Psoas muscle (tissue), 8 donors: Measurements from ENCODE around the gene C3orf33. TPM values are rescaled to one million over a fixed set of nuclear protein-coding genes. Genes with fewer than 3 reads are reported as not detected.
"Not testable (repeated sequence)": the region's sequence is repeated elsewhere in the genome, so short reads cannot be mapped to it uniquely, and the experiment has no call there.

Experiments used
- ATAC-seq, 4 donors: fragments of 200-7000 bp; cut with Tn5 transposase; one replicate each; pipeline ENCODE4 v1.9.1; 2020; ENCODE audit warnings: moderate library complexity in 3 of 4, mild to moderate bottlenecking in 2 of 4
- DNase-seq, 2 donors: peaks; one replicate each; pipeline ENCODE4 v3.0.0-alpha.2; 2020
- H3K27ac ChIP-seq: fragments of 200-600 bp; one replicate; pipeline ENCODE4 v1.8.0; 2022
- H3K27me3 ChIP-seq, 3 donors: fragments of 200-600 bp in 1 of 3; one replicate each; pipeline versions ENCODE4 v1.6.1 to v1.8.0; 2013 to 2022; ENCODE audit warnings: low read length in 2 of 3, mild to moderate bottlenecking in 2 of 3, moderate library complexity in 1 of 3; ENCODE audit not compliant: insufficient read depth in 3 of 3
- H3K36me3 ChIP-seq, 2 donors: fragments of 200-600 bp in 1 of 2; one replicate each; pipeline versions ENCODE4 v1.6.1 to v1.8.0; 2013 to 2022; ENCODE audit warnings: low read depth in 1 of 2, mild to moderate bottlenecking in 1 of 2, moderate library complexity in 1 of 2; ENCODE audit not compliant: insufficient read depth in 1 of 2
- H3K4me1 ChIP-seq: fragments of 200-600 bp; one replicate; pipeline ENCODE4 v1.8.0; 2022
- H3K4me3 ChIP-seq: fragments of 200-600 bp; one replicate; pipeline ENCODE4 v1.8.0; 2022; ENCODE audit warnings: mild to moderate bottlenecking
- H3K9me3 ChIP-seq: fragments of 200-600 bp; one replicate; pipeline ENCODE4 v1.8.0; 2022
- whole genome bisulfite sequencing, 3 donors: extraction: QIAGEN DNeasy Blood & Tissue Kit; methylation state at CpG; one replicate each; pipeline versions ENCODE4 v1.1.6 to v1.1.7; 2013; 5-methylcytosine and 5-hydroxymethylcytosine counted together
- intact Hi-C, 2 donors: fragments of 100-400 bp; cut with DNase I; formaldehyde crosslinking; loops; one replicate each; pipeline versions ENCODE4 v1.11.0 to v1.14.2; 2022
- polyA plus RNA-seq, 3 donors: library from polyadenylated mRNA; stranded (reverse); fragments of 200-250 nt; gene quantifications; one replicate each; pipeline ENCODE4 v1.2.3, GENCODE V29; 2013
- total RNA-seq, 4 donors: library from RNA; stranded (reverse); fragmentation: NEBNext Ultra II Directional in 2 of 4; extraction: Animal tissue kit (Norgen Biotek cat#: 25700) in 2 of 4; gene quantifications; one replicate each; pipeline versions ENCODE4 v1.2.1 to v1.2.4, GENCODE V29; 2021 to 2023
- TF ChIP-seq, protein P1 (sequence below): fragments of 200-600 bp; IDR thresholded peaks from one replicate; pipeline ENCODE4 v1.8.0; 2022; ENCODE audit warnings: antibody characterized with exemption
- donor health status: healthy with polysubstance abuse.
- donor health status: DM: no; HTN: no; CAD: no; lungs with moderate emphysema.
- donor health status: Bipolar disorder and iron deficiency.
- donor health status: healthy.
- donor health status: DM: yes; HTN: yes; CAD: no.
- donor health status: DM: no; HTN: no; CAD: no.
- donor health status: DM: no; HTN: no; CAD: no.
- donor health status: DM: yes; HTN: yes; CAD: no.

C3orf33 gene
- total and polyA plus RNA-seq, 7 donors = 2.6 to 5.1 (median 3.8) TPM

DNA sequence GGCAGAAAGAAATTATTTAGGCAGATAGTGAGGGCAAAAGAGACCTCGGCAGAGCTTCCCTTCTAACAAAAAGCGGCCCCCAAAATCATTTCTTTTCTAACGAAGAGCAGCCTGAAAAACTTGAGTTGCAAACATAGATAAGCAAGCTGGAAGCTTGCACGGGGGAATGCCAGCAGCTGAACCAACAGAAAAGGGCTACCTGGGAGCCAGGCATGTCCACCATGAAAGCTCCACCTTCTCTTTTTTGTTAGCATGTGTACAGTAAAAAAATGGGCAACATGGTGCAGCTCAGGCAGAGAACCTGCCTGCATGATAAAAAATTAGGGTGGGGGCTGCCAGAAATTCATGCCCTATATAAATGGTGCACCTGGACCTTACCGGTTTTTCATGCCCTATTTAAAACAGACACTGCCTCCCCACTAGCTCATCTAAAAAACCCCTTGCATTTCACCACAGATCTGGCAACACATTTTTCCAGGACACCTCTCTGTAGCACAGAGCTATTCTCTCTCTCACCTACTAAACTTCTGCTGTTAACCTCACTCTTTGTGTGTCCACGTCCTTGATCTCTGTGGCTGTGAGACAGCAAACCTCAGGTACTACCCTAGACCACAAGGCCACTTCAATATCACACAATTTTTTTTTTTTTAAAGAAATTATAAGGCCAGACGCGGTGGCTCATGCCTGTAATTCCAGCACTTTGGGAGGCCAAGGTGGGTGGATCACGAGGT is 29.4 kb upstream of the C3orf33 start:
- ATAC-seq = no peak
- Histone ChIP-seq H3K9me3 (no peaks in the 10 kb centered on the region), H3K27me3 (no peaks in the 10 kb centered on the region), H3K27ac (no peak overlapping the region), H3K4me1 (no peaks in the 10 kb centered on the region), H3K36me3 (peaks cover 0 to 18% of the 10 kb centered on the region in 2 donors), H3K4me3 (no peak overlapping the region)
- DNase-seq = no peak
- 82 to 95% (median 86%) methylated on average over 9 of the region's 9 CpGs for WGBS, 3 donors
- intact Hi-C loops = no loop called here
- TF ChIP-seq, protein P1, sequence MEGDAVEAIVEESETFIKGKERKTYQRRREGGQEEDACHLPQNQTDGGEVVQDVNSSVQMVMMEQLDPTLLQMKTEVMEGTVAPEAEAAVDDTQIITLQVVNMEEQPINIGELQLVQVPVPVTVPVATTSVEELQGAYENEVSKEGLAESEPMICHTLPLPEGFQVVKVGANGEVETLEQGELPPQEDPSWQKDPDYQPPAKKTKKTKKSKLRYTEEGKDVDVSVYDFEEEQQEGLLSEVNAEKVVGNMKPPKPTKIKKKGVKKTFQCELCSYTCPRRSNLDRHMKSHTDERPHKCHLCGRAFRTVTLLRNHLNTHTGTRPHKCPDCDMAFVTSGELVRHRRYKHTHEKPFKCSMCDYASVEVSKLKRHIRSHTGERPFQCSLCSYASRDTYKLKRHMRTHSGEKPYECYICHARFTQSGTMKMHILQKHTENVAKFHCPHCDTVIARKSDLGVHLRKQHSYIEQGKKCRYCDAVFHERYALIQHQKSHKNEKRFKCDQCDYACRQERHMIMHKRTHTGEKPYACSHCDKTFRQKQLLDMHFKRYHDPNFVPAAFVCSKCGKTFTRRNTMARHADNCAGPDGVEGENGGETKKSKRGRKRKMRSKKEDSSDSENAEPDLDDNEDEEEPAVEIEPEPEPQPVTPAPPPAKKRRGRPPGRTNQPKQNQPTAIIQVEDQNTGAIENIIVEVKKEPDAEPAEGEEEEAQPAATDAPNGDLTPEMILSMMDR = no peak

DNA sequence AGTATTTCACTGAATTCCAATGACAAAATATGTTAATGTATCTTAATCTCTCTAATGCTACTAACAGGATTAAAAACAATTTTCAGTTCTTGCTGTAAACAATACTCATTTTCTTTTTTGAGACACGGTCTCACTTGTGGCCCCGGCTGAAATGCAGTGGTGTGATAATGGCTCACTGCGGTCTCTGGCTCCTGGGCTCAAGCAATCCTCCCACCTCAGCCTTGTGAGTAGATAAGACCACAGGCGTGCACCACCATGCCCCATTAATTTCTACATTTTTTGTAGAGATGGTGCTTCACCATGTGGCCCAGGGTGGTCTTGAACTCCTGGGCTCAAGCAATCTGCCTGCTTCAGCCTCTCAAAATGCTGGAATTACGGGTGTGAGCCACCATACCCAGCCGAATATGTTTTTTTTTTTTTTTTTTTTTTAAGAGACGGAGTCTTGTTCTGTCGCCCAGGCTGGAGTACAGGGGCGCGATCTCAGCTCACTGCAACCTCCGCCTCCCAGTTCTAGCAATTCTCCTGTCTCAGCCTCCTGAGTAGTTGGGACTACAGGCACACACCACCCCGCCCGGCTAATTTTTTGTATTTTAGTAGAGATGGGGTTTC is 22.5 kb upstream of the C3orf33 start:
- DNase-seq, H3K27me3 ChIP-seq, H3K27ac ChIP-seq, ATAC-seq, H3K4me1 ChIP-seq, H3K4me3 ChIP-seq, intact Hi-C loops, H3K9me3 ChIP-seq: not testable (repeated sequence)
- 97 to 98% (median 98%) methylated on average over 13 of the region's 13 CpGs for WGBS, 3 donors
- peaks cover 3 to 51% of the 10 kb centered on the region in 2 donors for H3K36me3 ChIP-seq

DNA sequence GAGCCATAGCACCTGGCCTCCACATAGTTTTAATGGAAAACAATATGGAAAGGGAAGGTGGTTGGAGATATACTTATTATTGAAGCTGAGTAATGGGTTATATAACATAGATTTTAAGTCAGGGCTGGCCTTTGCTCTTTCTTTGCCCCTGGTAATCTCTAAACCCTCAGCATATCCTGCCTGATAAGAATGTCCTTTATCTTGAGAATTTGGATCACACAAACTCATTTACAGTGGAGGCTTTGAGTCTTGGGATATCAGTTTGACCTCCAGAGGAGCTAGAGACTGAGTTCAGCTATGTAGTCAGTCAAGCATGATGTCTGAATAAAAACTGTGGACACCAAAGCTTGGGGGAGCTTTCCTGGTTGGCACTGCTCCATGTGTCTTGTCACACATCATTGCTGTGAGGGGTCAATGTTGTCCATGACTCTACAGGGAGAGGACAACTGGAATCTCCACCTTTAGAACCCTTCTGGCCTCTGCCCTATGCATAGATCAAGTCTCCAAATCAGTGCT is 9.0 kb upstream of the C3orf33 start:
- TF ChIP-seq, protein P1 = no peak
- H3K27me3 ChIP-seq = no peaks in the 10 kb centered on the region
- H3K4me3 ChIP-seq = no peak overlapping the region
- H3K9me3 ChIP-seq = no peaks in the 10 kb centered on the region
- DNase-seq (no peak), ATAC-seq (no peak)
- no peaks in the 10 kb centered on the region for H3K4me1 ChIP-seq
- intact Hi-C loops = no loop called here
- peaks cover 0 to 4% of the 10 kb centered on the region in 2 donors for H3K36me3 ChIP-seq
- no peak overlapping the region for H3K27ac ChIP-seq

DNA sequence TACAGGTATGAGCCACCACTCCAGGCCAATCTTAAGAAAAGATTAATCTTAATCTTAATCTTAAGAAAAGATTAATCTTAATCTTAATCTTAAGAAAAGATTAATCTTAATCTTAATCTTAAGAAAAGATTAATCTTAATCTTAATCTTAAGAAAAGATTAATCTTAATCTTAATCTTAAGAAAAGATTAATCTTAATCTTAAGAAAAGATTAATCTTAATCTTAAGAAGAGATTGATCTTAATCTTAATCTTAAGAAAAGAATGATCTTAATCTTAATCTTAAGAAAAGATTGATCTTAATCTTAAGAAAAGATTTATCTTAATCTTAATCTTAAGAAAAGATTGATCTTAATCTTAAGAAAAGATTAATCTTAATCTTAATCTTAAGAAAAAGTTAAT is 7.1 kb upstream of the C3orf33 start:
- H3K9me3 ChIP-seq, H3K4me3 ChIP-seq, H3K4me1 ChIP-seq, H3K27me3 ChIP-seq, ATAC-seq, intact Hi-C loops, H3K27ac ChIP-seq, H3K36me3 ChIP-seq, DNase-seq: not testable (repeated sequence)

DNA sequence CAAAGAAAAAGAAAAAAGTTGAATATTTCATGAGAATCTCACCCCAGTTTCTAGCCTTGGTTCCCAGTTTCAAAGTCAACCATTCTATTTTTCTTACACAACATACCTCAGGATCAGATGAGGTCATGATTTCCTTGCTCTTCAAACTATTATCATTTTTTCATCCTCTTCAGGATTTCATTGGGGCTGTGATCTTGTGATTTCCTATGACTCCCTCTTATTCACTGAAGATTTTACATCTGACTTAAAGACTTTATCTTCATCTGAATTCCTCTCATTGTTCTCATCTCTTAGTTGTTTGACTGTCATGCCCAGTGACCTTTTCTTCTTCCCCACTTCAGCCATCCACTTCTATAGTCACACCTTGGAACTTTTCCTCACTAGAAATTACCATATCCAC is 3.1 kb upstream of the C3orf33 start:
- H3K4me3 ChIP-seq = no peak overlapping the region
- no peak for ATAC-seq
- DNase-seq = no peak
- no peak overlapping the region for H3K27ac ChIP-seq
- no peaks in the 10 kb centered on the region for H3K9me3 ChIP-seq
- TF ChIP-seq, protein P1 = no peak
- no peaks in the 10 kb centered on the region for H3K27me3 ChIP-seq
- H3K4me1 ChIP-seq = no peaks in the 10 kb centered on the region
- no peaks in the 10 kb centered on the region for H3K36me3 ChIP-seq
- intact Hi-C loops = loop anchor here (5.0 kb wide), 2 partner anchors 43 to 63 kb away; partner anchors contain the start of genes GMPS (in 1 of the 2) and SLC33A1 (in 1 of the 2)
